Measurements from ENCODE around the gene FCRL2. TPM values are rescaled to one million over a fixed set of nuclear protein-coding genes. Genes with fewer than 3 reads are reported as not detected.

Gene FCRL2
- total RNA-seq: not detected in 2 replicates

DNA sequence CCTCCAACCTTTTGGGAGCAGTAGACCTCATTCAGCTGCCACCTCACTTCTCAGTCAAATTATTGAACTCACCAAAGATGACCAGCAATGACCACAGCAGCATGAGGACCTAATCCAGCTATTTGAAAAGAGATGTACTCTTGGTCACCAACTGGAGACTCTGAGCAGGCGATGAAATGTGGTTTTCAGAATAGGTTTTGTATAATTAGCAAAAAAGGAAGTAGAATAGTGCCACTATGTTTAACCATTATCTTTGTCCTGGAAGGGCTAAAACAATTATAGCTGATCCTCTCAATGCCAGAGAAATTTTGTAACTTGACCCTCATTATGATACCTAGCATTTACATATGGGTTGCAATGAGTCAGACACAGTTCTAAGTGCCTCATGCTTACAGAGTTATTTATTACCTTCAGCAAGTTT is at the start of gene FCRL2:
FCRL2 (minus strand) TSS at position 162 of the 421 bp plus-strand sequence; CDS start at position 103, 59 bp downstream.
- H3K4me3 Mint-ChIP-seq: no peak within 1 kb of the TSS
- no peak within 1 kb of the TSS for H3K27ac Mint-ChIP-seq
- H3K36me3 Mint-ChIP-seq (ENCODE audit: low read depth): no peaks in the 10 kb centered on the region
- H3K4me1 Mint-ChIP-seq: no peaks in the 10 kb centered on the region
- intact Hi-C loops (cut with micrococcal nuclease): no loop called here
- H3K27me3 Mint-ChIP-seq: peaks cover 1% of the 10 kb centered on the region
- no peak for DNase-seq
- H3K9me3 Mint-ChIP-seq: no peaks in the 10 kb centered on the region

- Mint-ChIP-seq H3K9me3 (no peaks in the 10 kb centered on the region), H3K27ac (no peak overlapping the region), H3K4me1 (no peaks in the 10 kb centered on the region), H3K36me3 (ENCODE audit: low read depth) (no peaks in the 10 kb centered on the region), H3K4me3 (no peak overlapping the region), H3K27me3 (peaks cover 2% of the 10 kb centered on the region)
- intact Hi-C loops (cut with micrococcal nuclease): no loop called here
- DNase-seq: no peak
Measured at GRCh38 chr1:157820299-157820698, 43.4 kb upstream of the FCRL2 start.

- peaks cover 2% of the 10 kb centered on the region for H3K27me3 Mint-ChIP-seq
- no peaks in the 10 kb centered on the region for H3K9me3 Mint-ChIP-seq
- no peaks in the 10 kb centered on the region for H3K36me3 Mint-ChIP-seq (ENCODE audit: low read depth)
- no peak within 1 kb of the TSS for H3K4me3 Mint-ChIP-seq
- DNase-seq: no peak
- intact Hi-C loops (cut with micrococcal nuclease): no loop called here
- H3K4me1 Mint-ChIP-seq: no peaks in the 10 kb centered on the region
- H3K27ac Mint-ChIP-seq: no peak within 1 kb of the TSS
Measured at GRCh38 chr1:157819896-157820295, 43.0 kb upstream of the FCRL2 start, which contains the start of gene FCRL1. FCRL1 (minus strand) TSS chr1:157820120; CDS start chr1:157820037, 83 bp downstream.

DNA sequence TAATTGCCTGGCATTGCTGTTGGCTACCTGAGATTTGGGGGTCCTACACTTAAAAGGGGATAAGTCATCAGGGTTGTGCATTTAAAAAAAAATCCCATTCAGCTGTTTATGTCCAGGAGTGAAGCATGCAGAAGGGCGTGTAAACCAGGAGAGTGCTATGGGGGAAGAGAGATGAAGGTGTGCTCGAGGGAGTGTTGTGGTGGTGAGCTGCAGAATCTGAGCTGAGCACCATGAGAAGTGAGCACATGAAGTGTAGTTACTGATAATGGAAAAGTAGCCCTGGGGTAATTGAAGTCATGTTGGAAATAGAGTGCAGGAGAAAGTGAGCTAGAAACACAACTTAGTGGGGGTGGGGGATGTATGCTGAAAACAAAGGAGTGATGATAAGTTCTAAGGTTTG is 42.3 kb upstream of the FCRL2 start:
- Mint-ChIP-seq H3K27ac (no peak overlapping the region), H3K36me3 (ENCODE audit: low read depth) (no peaks in the 10 kb centered on the region), H3K4me1 (no peaks in the 10 kb centered on the region), H3K9me3 (no peaks in the 10 kb centered on the region), H3K27me3 (peaks cover 2% of the 10 kb centered on the region), H3K4me3 (no peak overlapping the region)
- DNase-seq: no peak
- intact Hi-C loops (cut with micrococcal nuclease): no loop called here

DNA sequence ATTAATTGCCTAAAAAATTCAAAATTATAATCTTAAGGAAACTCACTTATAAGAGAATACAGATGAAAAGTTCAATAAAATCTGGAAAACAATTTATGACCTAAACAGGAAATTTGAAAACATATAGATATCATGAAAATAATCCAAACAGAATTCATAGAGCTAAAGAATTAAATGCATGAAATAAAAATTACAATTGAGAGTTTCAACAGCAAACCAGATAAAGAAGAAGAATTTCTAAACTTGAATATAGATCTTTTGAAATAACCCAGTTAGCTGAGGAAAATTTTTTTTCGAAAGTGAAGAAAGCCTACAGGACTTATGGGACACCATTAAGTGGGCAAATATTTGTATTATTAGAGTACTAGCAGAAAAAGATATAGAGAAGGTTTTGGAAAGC is 36.3 kb upstream of the FCRL2 start:
- intact Hi-C loops (cut with micrococcal nuclease): no loop called here
- no peaks in the 10 kb centered on the region for H3K36me3 Mint-ChIP-seq (ENCODE audit: low read depth)

GRCh38 chr1:157806431-157807149 is 29.7 kb upstream of the FCRL2 start:
- no peak overlapping the region for H3K4me3 Mint-ChIP-seq
- H3K36me3 Mint-ChIP-seq (ENCODE audit: low read depth): no peaks in the 10 kb centered on the region
- H3K9me3 Mint-ChIP-seq: no peaks in the 10 kb centered on the region
- intact Hi-C loops (cut with micrococcal nuclease): no loop called here
- H3K4me1 Mint-ChIP-seq: no peaks in the 10 kb centered on the region
- no peak overlapping the region for H3K27ac Mint-ChIP-seq
- H3K27me3 Mint-ChIP-seq: peaks cover 7% of the 10 kb centered on the region
- DNase-seq: no peak

More for the DNA sequence above, 36.3 kb upstream of the FCRL2 start:
- H3K9me3 Mint-ChIP-seq: peaks cover 5% of the 10 kb centered on the region
- H3K4me3 Mint-ChIP-seq: no peak overlapping the region
- DNase-seq: no peak
- no peak overlapping the region for H3K27ac Mint-ChIP-seq
- H3K4me1 Mint-ChIP-seq: no peaks in the 10 kb centered on the region
- H3K27me3 Mint-ChIP-seq: peaks cover 3% of the 10 kb centered on the region

DNA sequence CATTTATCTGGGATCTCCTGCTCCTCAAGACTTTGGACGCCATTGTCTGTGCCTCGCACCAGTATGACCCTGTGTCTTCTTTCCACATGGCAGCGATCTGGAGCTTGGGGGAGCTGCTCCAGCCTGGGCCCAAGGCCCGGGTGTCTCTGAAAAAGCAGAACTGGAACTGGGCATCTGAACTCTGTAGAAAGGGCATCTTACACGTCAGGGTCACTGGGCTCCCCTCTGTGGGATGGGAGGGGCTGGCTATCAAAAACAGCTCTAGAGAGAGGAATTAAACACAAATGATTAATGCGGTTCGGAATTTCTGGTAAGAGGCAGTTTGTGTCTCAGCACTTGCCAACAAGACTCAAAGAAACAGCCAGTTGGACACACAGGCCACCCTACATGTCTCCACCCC is 26.9 kb upstream of the FCRL2 start:
- Mint-ChIP-seq H3K36me3 (ENCODE audit: low read depth) (no peaks in the 10 kb centered on the region), H3K9me3 (no peaks in the 10 kb centered on the region), H3K4me3 (no peak overlapping the region), H3K27ac (no peak overlapping the region), H3K27me3 (peaks cover 7% of the 10 kb centered on the region), H3K4me1 (no peaks in the 10 kb centered on the region)
- intact Hi-C loops (cut with micrococcal nuclease): no loop called here
- DNase-seq: no peak

- H3K27ac Mint-ChIP-seq: no peak overlapping the region
- intact Hi-C loops (cut with micrococcal nuclease): no loop called here
- no peaks in the 10 kb centered on the region for H3K9me3 Mint-ChIP-seq
- DNase-seq: no peak
- no peaks in the 10 kb centered on the region for H3K36me3 Mint-ChIP-seq (ENCODE audit: low read depth)
- H3K27me3 Mint-ChIP-seq: no peaks in the 10 kb centered on the region
- H3K4me3 Mint-ChIP-seq: no peak overlapping the region
- H3K4me1 Mint-ChIP-seq: no peaks in the 10 kb centered on the region
Measured at GRCh38 chr1:157799996-157800395, 23.1 kb upstream of the FCRL2 start.

- DNase-seq: no peak
- H3K27me3 Mint-ChIP-seq: no peaks in the 10 kb centered on the region
- no peak overlapping the region for H3K27ac Mint-ChIP-seq
- H3K4me1 Mint-ChIP-seq: no peaks in the 10 kb centered on the region
- intact Hi-C loops (cut with micrococcal nuclease): no loop called here
- no peak overlapping the region for H3K4me3 Mint-ChIP-seq
- no peaks in the 10 kb centered on the region for H3K36me3 Mint-ChIP-seq (ENCODE audit: low read depth)
- peaks cover 2% of the 10 kb centered on the region for H3K9me3 Mint-ChIP-seq
Measured at GRCh38 chr1:157798211-157798610, 21.3 kb upstream of the FCRL2 start.

DNA sequence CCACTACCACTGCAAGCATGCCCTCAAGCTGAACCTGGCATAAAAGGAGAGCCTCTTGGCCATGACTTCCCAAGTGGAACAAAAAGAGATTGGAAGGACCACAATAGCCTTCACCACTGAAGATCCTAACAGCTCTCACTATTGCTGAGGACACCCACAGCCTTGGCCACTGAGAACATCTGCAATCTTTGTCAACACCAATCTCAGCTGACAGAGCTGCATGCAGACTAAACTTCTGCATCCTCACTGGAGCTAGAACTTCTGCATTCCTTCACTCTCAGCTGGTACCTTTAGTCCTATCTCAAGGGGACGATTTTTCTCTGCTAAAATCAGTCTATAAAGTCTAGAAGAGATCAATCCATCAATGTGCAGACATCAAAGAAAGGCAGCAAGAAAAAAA is 8.3 kb upstream of the FCRL2 start:
- Mint-ChIP-seq H3K27me3 (no peaks in the 10 kb centered on the region), H3K27ac (no peak overlapping the region), H3K4me3 (no peak overlapping the region), H3K9me3 (no peaks in the 10 kb centered on the region), H3K4me1 (no peaks in the 10 kb centered on the region), H3K36me3 (ENCODE audit: low read depth) (no peaks in the 10 kb centered on the region)
- DNase-seq: no peak
- intact Hi-C loops (cut with micrococcal nuclease): no loop called here

GRCh38 chr1:157784801-157785200 is 7.9 kb upstream of the FCRL2 start:
- intact Hi-C loops (cut with micrococcal nuclease): no loop called here
- DNase-seq: no peak
- Mint-ChIP-seq H3K4me1 (no peaks in the 10 kb centered on the region), H3K27me3 (no peaks in the 10 kb centered on the region), H3K4me3 (no peak overlapping the region), H3K36me3 (ENCODE audit: low read depth) (no peaks in the 10 kb centered on the region), H3K27ac (no peak overlapping the region), H3K9me3 (no peaks in the 10 kb centered on the region)

GRCh38 chr1:157782931-157783330 is 6.0 kb upstream of the FCRL2 start:
- no peaks in the 10 kb centered on the region for H3K9me3 Mint-ChIP-seq
- H3K27me3 Mint-ChIP-seq: no peaks in the 10 kb centered on the region
- no peak overlapping the region for H3K4me3 Mint-ChIP-seq
- H3K4me1 Mint-ChIP-seq: no peaks in the 10 kb centered on the region
- no peaks in the 10 kb centered on the region for H3K36me3 Mint-ChIP-seq (ENCODE audit: low read depth)
- H3K27ac Mint-ChIP-seq: no peak overlapping the region
- intact Hi-C loops (cut with micrococcal nuclease): no loop called here
- DNase-seq: no peak

DNA sequence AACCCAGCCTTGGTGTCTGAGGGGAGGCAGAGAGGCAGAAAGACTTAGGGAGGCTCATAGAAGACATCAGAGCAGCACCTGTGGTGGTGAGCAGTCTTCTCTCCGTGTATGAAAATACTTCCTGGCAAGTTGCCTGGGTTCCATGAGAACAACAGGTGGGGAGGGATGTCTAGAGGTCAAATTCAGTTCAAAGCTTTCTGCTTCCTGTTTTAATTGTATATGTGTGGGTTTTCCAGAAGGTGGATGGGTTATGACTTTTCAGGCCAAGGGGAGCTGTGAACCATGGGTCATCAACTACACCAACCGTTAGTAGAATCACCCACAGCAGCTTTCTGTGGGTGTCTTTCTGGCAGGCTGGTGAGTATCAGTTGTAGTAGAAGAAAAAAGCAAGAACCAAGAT is 4.1 kb upstream of the FCRL2 start:
- intact Hi-C loops (cut with micrococcal nuclease): no loop called here
- Mint-ChIP-seq H3K4me3 (no peak overlapping the region), H3K36me3 (ENCODE audit: low read depth) (no peaks in the 10 kb centered on the region), H3K9me3 (no peaks in the 10 kb centered on the region), H3K27ac (no peak overlapping the region), H3K4me1 (no peaks in the 10 kb centered on the region), H3K27me3 (no peaks in the 10 kb centered on the region)
- no peak for DNase-seq

- Mint-ChIP-seq H3K36me3 (ENCODE audit: low read depth) (no peaks in the 10 kb centered on the region), H3K4me1 (no peaks in the 10 kb centered on the region), H3K9me3 (no peaks in the 10 kb centered on the region), H3K4me3 (no peak overlapping the region), H3K27me3 (peaks cover 1% of the 10 kb centered on the region), H3K27ac (no peak overlapping the region)
- intact Hi-C loops (cut with micrococcal nuclease): no loop called here
- no peak for DNase-seq
Measured at GRCh38 chr1:157775101-157775870, 1.6 kb downstream of the FCRL2 start.

Data from activated CD4-positive, alpha-beta T cell treated with anti-CD3 and anti-CD28 coated beads, Interleukin-2, amount 10 ng/mL, durations not matched to agents 24 days and 14 days (primary cell).